ENCODE data around the gene COLEC12.

- TF ChIP-seq CTCF (IDR thresholded peaks at IDR 0.05) (no peak), EP300 (IDR thresholded peaks at IDR 0.05) (no peak)
Measured at GRCh38 chr18:407626-408224, 92.8 kb downstream of the COLEC12 start.
